DND-41 (cell line): Measurements from ENCODE around the gene ERP29.

Experiments used
- EZH2 ChIP-seq: IDR thresholded peaks from 3 replicates; pipeline ENCODE4 v1.6.1; 2012; ENCODE audit warnings: borderline replicate concordance, low read depth, mild to moderate bottlenecking, moderate library complexity, low read length, inconsistent platforms; ENCODE audit not compliant: severe bottlenecking
- TF ChIP-seq, protein P1 (sequence below): IDR thresholded peaks from 2 replicates; pipeline ENCODE4 v1.5.1; 2012; ENCODE audit warnings: borderline replicate concordance, low read length, moderate library complexity, mild to moderate bottlenecking; ENCODE audit not compliant: poor library complexity, severe bottlenecking; ENCODE audit errors: extremely low read depth

DNA sequence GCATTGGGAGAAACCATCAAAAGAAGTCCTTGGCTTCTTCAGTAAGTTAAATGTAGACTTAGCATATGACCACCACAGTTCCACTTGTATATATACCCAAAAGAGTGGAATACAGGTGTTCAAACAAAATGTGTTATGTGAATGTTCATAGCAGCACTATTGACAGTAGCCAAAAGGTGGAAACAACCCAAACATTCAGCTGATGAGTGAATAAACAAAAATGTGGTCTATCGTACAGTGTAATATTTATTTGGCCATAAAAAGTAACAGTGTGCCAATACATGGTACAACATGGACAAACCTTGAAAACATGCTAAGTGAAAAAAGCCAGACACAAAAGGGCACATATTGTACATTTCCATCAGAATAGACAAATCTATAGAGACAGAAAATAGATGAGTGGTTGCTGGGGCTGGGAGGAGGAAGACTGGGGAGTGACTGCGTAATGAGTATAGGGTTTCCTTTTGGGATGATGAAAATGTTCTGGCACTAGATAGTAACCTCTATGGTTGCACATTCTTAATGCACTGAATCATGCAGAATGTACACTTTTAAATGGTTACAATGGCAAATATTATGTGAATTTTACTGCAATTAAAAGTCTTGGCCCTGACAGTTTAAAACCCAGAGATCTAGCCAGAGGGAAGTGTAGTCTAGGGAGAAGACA, 5.5 kb downstream of the ERP29 start:
- no peak for TF ChIP-seq EZH2
- TF ChIP-seq, protein P1, sequence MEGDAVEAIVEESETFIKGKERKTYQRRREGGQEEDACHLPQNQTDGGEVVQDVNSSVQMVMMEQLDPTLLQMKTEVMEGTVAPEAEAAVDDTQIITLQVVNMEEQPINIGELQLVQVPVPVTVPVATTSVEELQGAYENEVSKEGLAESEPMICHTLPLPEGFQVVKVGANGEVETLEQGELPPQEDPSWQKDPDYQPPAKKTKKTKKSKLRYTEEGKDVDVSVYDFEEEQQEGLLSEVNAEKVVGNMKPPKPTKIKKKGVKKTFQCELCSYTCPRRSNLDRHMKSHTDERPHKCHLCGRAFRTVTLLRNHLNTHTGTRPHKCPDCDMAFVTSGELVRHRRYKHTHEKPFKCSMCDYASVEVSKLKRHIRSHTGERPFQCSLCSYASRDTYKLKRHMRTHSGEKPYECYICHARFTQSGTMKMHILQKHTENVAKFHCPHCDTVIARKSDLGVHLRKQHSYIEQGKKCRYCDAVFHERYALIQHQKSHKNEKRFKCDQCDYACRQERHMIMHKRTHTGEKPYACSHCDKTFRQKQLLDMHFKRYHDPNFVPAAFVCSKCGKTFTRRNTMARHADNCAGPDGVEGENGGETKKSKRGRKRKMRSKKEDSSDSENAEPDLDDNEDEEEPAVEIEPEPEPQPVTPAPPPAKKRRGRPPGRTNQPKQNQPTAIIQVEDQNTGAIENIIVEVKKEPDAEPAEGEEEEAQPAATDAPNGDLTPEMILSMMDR = no peak
